ENCODE results near the gene ITGAD. TPM values are rescaled to one million over a fixed set of nuclear protein-coding genes. Genes with fewer than 3 reads are reported as not detected.

Gene ITGAD
- total RNA-seq, 1 donor from 2014 or later: not detected

- H3K4me3 ChIP-seq (ENCODE audit: low read depth, low read length): no peak overlapping the region
- no peak for DNase-seq (ENCODE audit: low read depth)
- no peak for TF ChIP-seq CTCF (conservative IDR thresholded peaks at IDR 0.05; ENCODE audit: low read depth, low read length)
Observed at GRCh38 chr16:31465788-31466370, 72.7 kb downstream of the ITGAD start.

GRCh38 chr16:31466381-31466841 is 73.3 kb downstream of the ITGAD start:
- no peak for TF ChIP-seq CTCF (conservative IDR thresholded peaks at IDR 0.05; ENCODE audit: low read depth, low read length)
- no peak overlapping the region for H3K4me3 ChIP-seq (ENCODE audit: low read depth, low read length)
- DNase-seq (ENCODE audit: low read depth): no peak

GRCh38 chr16:31467151-31467773 is 74.1 kb downstream of the ITGAD start:
- TF ChIP-seq CTCF (conservative IDR thresholded peaks at IDR 0.05; ENCODE audit: low read depth, low read length): no peak
- H3K4me3 ChIP-seq (ENCODE audit: low read depth, low read length): no peak overlapping the region
- DNase-seq (ENCODE audit: low read depth): no peak

- H3K4me3 ChIP-seq (ENCODE audit: low read depth, low read length): no peak overlapping the region
- no peak for TF ChIP-seq CTCF (conservative IDR thresholded peaks at IDR 0.05; ENCODE audit: low read depth, low read length)
- no peak for DNase-seq (ENCODE audit: low read depth)
Observed at GRCh38 chr16:31467858-31468257, 74.7 kb downstream of the ITGAD start.

- DNase-seq (ENCODE audit: low read depth): no peak
- TF ChIP-seq CTCF (conservative IDR thresholded peaks at IDR 0.05; ENCODE audit: low read depth, low read length): no peak
- H3K4me3 ChIP-seq (ENCODE audit: low read depth, low read length): no peak overlapping the region
Observed at GRCh38 chr16:31470615-31471014, 77.5 kb downstream of the ITGAD start.

GRCh38 chr16:31471241-31471874 is 78.2 kb downstream of the ITGAD start:
- H3K4me3 ChIP-seq (ENCODE audit: low read depth, low read length): peak overlapping the region; percentile 78
- no peak for TF ChIP-seq CTCF (conservative IDR thresholded peaks at IDR 0.05; ENCODE audit: low read depth, low read length)

More at GRCh38 chr16:31471241-31471874, 78.2 kb downstream of the ITGAD start:
- no peak for DNase-seq (ENCODE audit: low read depth)

Measured in epithelial cell of proximal tubule (primary cell).